Keratinocyte (primary cell): Measurements from ENCODE around the gene KLHL22. TPM values are rescaled to one million over a fixed set of nuclear protein-coding genes. Genes with fewer than 3 reads are reported as not detected.

Experiments used
- DNase-seq: peaks from one replicate; pipeline ENCODE4 v3.0.0-alpha.2; 2011; ENCODE audit warnings: low read depth, missing footprints, low spot score
- FAIRE-seq: peaks from 2 replicates; lab custom pipeline; 2011; peaks lifted over from hg19 to GRCh38; lab: Jason Lieb, UNC
- H2AFZ ChIP-seq: 2 replicates; pipeline ENCODE4 v1.6.0; 2012; ENCODE audit warnings: low read length, control low read depth, inconsistent platforms; ENCODE audit not compliant: control insufficient read depth
- H3K27ac ChIP-seq: 2 replicates; pipeline ENCODE4 v1.5.1; 2011; ENCODE audit warnings: low read length; ENCODE audit not compliant: control insufficient read depth, insufficient read depth
- H3K27me3 ChIP-seq: 3 replicates; pipeline ENCODE4 v1.6.0; 2011; ENCODE audit warnings: low read length; ENCODE audit not compliant: control insufficient read depth, insufficient read depth; ENCODE audit errors: extremely low read depth
- H3K36me3 ChIP-seq, 2 experiments: 2 replicates in 1 of 2; 3 replicates in 1 of 2; pipeline ENCODE4 v1.5.1; 2011; ENCODE audit warnings: low read length in 2 of 2, mild to moderate bottlenecking in 1 of 2; ENCODE audit not compliant: control insufficient read depth in 2 of 2, insufficient read depth in 2 of 2; ENCODE audit errors: extremely low read depth in 1 of 2
- H3K4me1 ChIP-seq: 3 replicates; pipeline ENCODE4 v1.5.1; 2011; ENCODE audit warnings: low read length; ENCODE audit not compliant: control insufficient read depth, insufficient read depth; ENCODE audit errors: extremely low read depth
- H3K4me2 ChIP-seq: 3 replicates; pipeline ENCODE4 v1.6.0; 2011; ENCODE audit warnings: low read depth, low read length; ENCODE audit not compliant: control insufficient read depth, insufficient read depth; ENCODE audit errors: extremely low read depth
- H3K4me3 ChIP-seq, 3 experiments: fragments of 200-600 bp in 1 of 3; sonication (generic) in 1 of 3; 2 replicates in 2 of 3; 3 replicates in 1 of 3; pipeline ENCODE4 v1.5.1; 2011 to 2016; ENCODE audit warnings: low read length in 3 of 3, mild to moderate bottlenecking in 3 of 3, control low read depth in 2 of 3, inconsistent platforms in 1 of 3, low read depth in 1 of 3, mixed read lengths in 1 of 3, mixed run types in 1 of 3, moderate library complexity in 1 of 3; ENCODE audit not compliant: control insufficient read depth in 2 of 3, insufficient read depth in 2 of 3; ENCODE audit errors: extremely low read depth in 1 of 3
- H3K79me2 ChIP-seq: 2 replicates; pipeline ENCODE4 v1.6.0; 2012; ENCODE audit warnings: low read length; ENCODE audit not compliant: control insufficient read depth, insufficient read depth
- H3K9ac ChIP-seq: 3 replicates; pipeline ENCODE4 v1.6.0; 2011; ENCODE audit warnings: low read length; ENCODE audit not compliant: control insufficient read depth, insufficient read depth; ENCODE audit errors: extremely low read depth
- H3K9me1 ChIP-seq: 3 replicates; pipeline ENCODE4 v1.6.0; 2011; ENCODE audit warnings: low read length; ENCODE audit not compliant: control insufficient read depth, insufficient read depth; ENCODE audit errors: extremely low read depth
- H3K9me3 ChIP-seq: 2 replicates; pipeline ENCODE4 v1.5.1; 2012; ENCODE audit warnings: low read depth, low read length; ENCODE audit not compliant: control insufficient read depth
- H4K20me1 ChIP-seq: 3 replicates; pipeline ENCODE4 v1.6.0; 2011; ENCODE audit warnings: low read length; ENCODE audit not compliant: control insufficient read depth, insufficient read depth; ENCODE audit errors: extremely low read depth
- CTCF ChIP-seq, 3 experiments: IDR thresholded peaks in 1 of 3; conservative IDR thresholded peaks in 1 of 3; optimal IDR thresholded peaks in 1 of 3; 2 replicates in 2 of 3; 3 replicates in 1 of 3; pipeline versions ENCODE3 to v1.5.1; 2011; ENCODE audit warnings: low read length in 3 of 3, mild to moderate bottlenecking in 3 of 3, moderate library complexity in 2 of 3, control low read depth in 1 of 3, inconsistent platforms in 1 of 3; ENCODE audit not compliant: insufficient read depth in 2 of 3; ENCODE audit errors: extremely low read depth in 1 of 3
- EZH2 ChIP-seq: IDR thresholded peaks from one replicate; pipeline ENCODE4 v1.6.1; 2012; ENCODE audit warnings: inconsistent platforms, mild to moderate bottlenecking, low read length, moderate library complexity
- dilution Hi-C: fragments of 300-500 bp; cut with MboI; formaldehyde crosslinking; loops from one replicate; pipeline ENCODE4 v1.7.0; 2020; ENCODE audit warnings: low sequenced_read_pairs; ENCODE audit not compliant: extremely low pct_ligation_motif_present
- polyA plus RNA-seq, 5 experiments: library from polyadenylated mRNA; depleted of rRNA in 3 of 5; stranded (reverse) in 3 of 5; stranded (forward) in 1 of 5; unstranded in 1 of 5; fragments of >200 nt; gene quantifications; 1 replicate in 1 of 5; 2 replicates in 3 of 5; 3 replicates in 1 of 5; pipeline versions ENCODE4 v1.2.1 to v1.2.3, GENCODE V29; 2011 to 2012; ENCODE audit warnings: missing spikeins in 2 of 5, low read depth in 1 of 5, low replicate concordance in 1 of 5

Gene KLHL22
- polyA plus RNA-seq, 1 donor (not counting 4 experiments of a cell fraction or from before 2014, with no cell fraction given): 9.3 TPM

- peak; percentile 86 to 95 (median 92) for TF ChIP-seq CTCF (optimal IDR thresholded peaks at IDR 0.05 in 1 of 3, IDR thresholded peaks at IDR 0.05 in 1 of 3, conservative IDR thresholded peaks at IDR 0.05 in 1 of 3; ENCODE audit: extremely low read depth in 1 of 3, insufficient read depth in 2 of 3, low read length in 3 of 3)
- no peak for TF ChIP-seq EZH2
Measured at GRCh38 chr22:20495861-20496681, 476 bp upstream of the KLHL22 start.

DNA sequence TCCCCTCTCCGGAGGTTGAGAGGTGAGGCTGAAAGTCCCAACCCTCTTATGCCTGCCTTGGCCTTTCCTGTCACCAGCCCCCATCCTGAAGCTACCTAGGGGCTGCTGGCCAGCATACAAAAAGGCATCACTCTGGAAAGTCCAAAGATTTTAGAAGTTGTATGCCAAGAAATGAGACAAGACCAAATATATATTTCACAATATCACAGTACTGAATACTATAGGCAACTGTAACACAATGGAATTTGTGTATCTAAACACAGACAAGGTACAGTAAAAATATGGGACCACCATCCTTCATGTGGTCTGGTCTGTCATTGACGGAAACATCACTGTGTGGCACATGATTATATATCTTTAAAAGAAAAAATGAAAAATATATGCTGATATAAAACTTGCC, 4.2 kb downstream of the KLHL22 start:
- H3K9me3 ChIP-seq: no peaks in the 10 kb centered on the region
- H2AFZ ChIP-seq: no peak overlapping the region
- H3K4me2 ChIP-seq: no peak overlapping the region
- DNase-seq (no peak), FAIRE-seq (no peak)
- dilution Hi-C loops: no loop called here
- H3K27me3 ChIP-seq: no peaks in the 10 kb centered on the region
- H3K4me1 ChIP-seq: peaks cover 6% of the 10 kb centered on the region
- H4K20me1 ChIP-seq: no peaks in the 10 kb centered on the region
- H3K79me2 ChIP-seq: peaks cover 8% of the 10 kb centered on the region
- no peak overlapping the region for H3K27ac ChIP-seq
- no peak overlapping the region for H3K4me3 ChIP-seq
- no peak for TF ChIP-seq CTCF (optimal IDR thresholded peaks at IDR 0.05 in 1 of 3, IDR thresholded peaks at IDR 0.05 in 1 of 3, conservative IDR thresholded peaks at IDR 0.05 in 1 of 3; ENCODE audit: extremely low read depth in 1 of 3, insufficient read depth in 2 of 3, low read length in 3 of 3)
- no peak for TF ChIP-seq EZH2
- no peaks in the 10 kb centered on the region for H3K9me1 ChIP-seq
- peaks cover 1 to 12% of the 10 kb centered on the region in 2 experiments for H3K36me3 ChIP-seq
- no peak overlapping the region for H3K9ac ChIP-seq

More at GRCh38 chr22:20495861-20496681, 476 bp upstream of the KLHL22 start:
- H3K9ac ChIP-seq: peak overlapping the region; percentile 95
- no peaks in the 10 kb centered on the region for H3K27me3 ChIP-seq
- peaks cover 15% of the 10 kb centered on the region for H3K4me1 ChIP-seq
- H3K27ac ChIP-seq: peak overlapping the region; percentile 91
- H3K9me1 ChIP-seq: peaks cover 3% of the 10 kb centered on the region
- dilution Hi-C loops: no loop called here
- peak overlapping the region; percentile 98 for H2AFZ ChIP-seq
- no peaks in the 10 kb centered on the region for H3K36me3 ChIP-seq
- no peaks in the 10 kb centered on the region for H4K20me1 ChIP-seq
- H3K79me2 ChIP-seq: peaks cover 8% of the 10 kb centered on the region
- H3K9me3 ChIP-seq: no peaks in the 10 kb centered on the region
- FAIRE-seq (no peak), DNase-seq (no peak)
- H3K4me3 ChIP-seq: peak overlapping the region; percentile 49 to 96 (median 82)
- H3K4me2 ChIP-seq: peak overlapping the region; percentile 96
